HCT116 (cell line): ENCODE data around the gene SSH2. TPM values are rescaled to one million over a fixed set of nuclear protein-coding genes. Genes with fewer than 3 reads are reported as not detected.

Experiments
- ATAC-seq: fragments of 200-7000 bp; cut with Tn5 transposase; 2 replicates; pipeline ENCODE4 v1.9.1; 2020; ENCODE audit warnings: mild to moderate bottlenecking, moderate library complexity
- BruUV-seq: library from RNA; stranded (reverse); fragments of 400-500 nt; replicated peaks from 2 replicates; lab custom pipeline; 2021; lab: Mats Ljungman, UMichigan
- CTCF ChIA-PET: fragments of 300-600 bp; sonication (Branson Sonifier 250); formaldehyde crosslinking; loops from one replicate; lab custom pipeline; 2021; ENCODE audit warnings: antibody characterized with exemption; lab: Charles Lee
- POLR2A ChIA-PET: fragments of 300-600, 350-600 bp; sonication (Branson Sonifier 250); formaldehyde crosslinking; loops from one replicate; lab custom pipeline; 2021; ENCODE audit warnings: antibody characterized with exemption; lab: Charles Lee
- RAD21 ChIA-PET, 2 experiments: fragments of 300-600 bp; sonication (Branson Sonifier 250); formaldehyde crosslinking; loops; one replicate each; lab custom pipeline; 2023; ENCODE audit warnings: low total read pairs in 2 of 2; ENCODE audit not compliant: uncharacterized antibody in 2 of 2, unreplicated experiment in 2 of 2, low non-redundant PET in 1 of 2; lab: Charles Lee
- DNase-seq: peaks from one replicate; pipeline ENCODE4 v3.0.0-alpha.2; 2010; ENCODE audit warnings: low read depth, low spot score
- H2AFZ ChIP-seq: fragments of 200-600 bp; shearing (Covaris generic), sonication (generic); 2 replicates; pipeline ENCODE4 v1.6.1; 2017; ENCODE audit warnings: low read depth, mixed run types, mixed read lengths, antibody characterized with exemption, low read length; ENCODE audit not compliant: poor library complexity, severe bottlenecking
- H3K27ac ChIP-seq: 2 replicates; pipeline ENCODE4 v1.5.1; 2012; ENCODE audit warnings: low read depth, low read length
- H3K27me3 ChIP-seq: fragments of 200-600 bp; sonication (generic); 2 replicates; pipeline ENCODE4 v1.6.1; 2016; ENCODE audit warnings: mixed run types, low read length, mixed read lengths; ENCODE audit not compliant: insufficient read depth
- H3K36me3 ChIP-seq, 2 experiments: fragments of 200-500 bp in 1 of 2; fragments of 200-600 bp in 1 of 2; sonication (Bioruptor generic) in 1 of 2; sonication (generic) in 1 of 2; 2 replicates each; pipeline versions ENCODE4 v1.5.1 to v1.6.1; 2014 to 2016; ENCODE audit warnings: low read length in 2 of 2, inconsistent platforms in 1 of 2, mixed read lengths in 1 of 2, mixed run types in 1 of 2; ENCODE audit not compliant: insufficient read depth in 2 of 2, control insufficient read depth in 1 of 2
- H3K4me1 ChIP-seq, 2 experiments: fragments of 200-600 bp in 1 of 2; sonication (generic) in 1 of 2; 2 replicates each; pipeline versions ENCODE4 v1.5.1 to v1.6.1; 2012 to 2017; ENCODE audit warnings: low read length in 2 of 2, inconsistent platforms in 1 of 2, mild to moderate bottlenecking in 1 of 2, mixed read lengths in 1 of 2, mixed run types in 1 of 2, moderate library complexity in 1 of 2; ENCODE audit not compliant: insufficient read depth in 2 of 2, control insufficient read depth in 1 of 2
- H3K4me2 ChIP-seq: fragments of 200-600 bp; sonication (generic); 2 replicates; pipeline ENCODE4 v1.6.1; 2017; ENCODE audit warnings: mixed run types, low read length, mixed read lengths
- H3K4me3 ChIP-seq, 2 experiments: fragments of 200-600 bp in 1 of 2; sonication (generic) in 1 of 2; replicated peaks in 1 of 2; 2 replicates each; pipeline ENCODE4 v1.5.1; 2011 to 2016; ENCODE audit warnings: low read length in 2 of 2, control low read depth in 1 of 2, low read depth in 1 of 2, mild to moderate bottlenecking in 1 of 2, mixed read lengths in 1 of 2, mixed run types in 1 of 2
- H3K79me2 ChIP-seq: fragments of 200-600 bp; sonication (generic); 2 replicates; pipeline ENCODE4 v1.6.1; 2017; ENCODE audit warnings: mild to moderate bottlenecking, mixed run types, low read length, moderate library complexity, mixed read lengths; ENCODE audit not compliant: insufficient read depth
- H3K9ac ChIP-seq: fragments of 200-600 bp; sonication (generic); 2 replicates; pipeline ENCODE4 v1.6.1; 2016; ENCODE audit warnings: low read length, mixed read lengths
- H3K9me2 ChIP-seq: fragments of 200-600 bp; sonication (generic), shearing (Covaris generic); 2 replicates; pipeline ENCODE4 v1.6.1; 2017; ENCODE audit warnings: mixed run types, mild to moderate bottlenecking, moderate library complexity; ENCODE audit not compliant: insufficient read depth
- H3K9me3 ChIP-seq, 2 experiments: fragments of 200-500 bp in 1 of 2; fragments of 200-600 bp in 1 of 2; sonication (Bioruptor generic) in 1 of 2; sonication (generic) in 1 of 2; 2 replicates each; pipeline ENCODE4 v1.6.1; 2014 to 2017; ENCODE audit warnings: low read length in 2 of 2, mixed read lengths in 2 of 2, inconsistent platforms in 1 of 2, low read depth in 1 of 2, mild to moderate bottlenecking in 1 of 2, mixed run types in 1 of 2, moderate library complexity in 1 of 2; ENCODE audit not compliant: control insufficient read depth in 1 of 2, insufficient read depth in 1 of 2
- H4K20me1 ChIP-seq: fragments of 200-600 bp; sonication (generic), shearing (Covaris generic); 2 replicates; pipeline ENCODE4 v1.6.1; 2017; ENCODE audit warnings: mixed run types, mild to moderate bottlenecking, moderate library complexity; ENCODE audit not compliant: insufficient read depth
- CEBPB ChIP-seq: IDR thresholded peaks from 2 replicates; pipeline ENCODE4 v1.6.1; 2012; ENCODE audit warnings: low read depth
- EZH2phosphoT487 ChIP-seq: fragments of 200-600 bp; IDR thresholded peaks from 2 replicates; pipeline ENCODE4 v1.6.1; 2018; ENCODE audit warnings: antibody characterized with exemption, borderline replicate concordance
- FOSL1 ChIP-seq: IDR thresholded peaks from 2 replicates; pipeline ENCODE4 v1.6.1; 2012; ENCODE audit warnings: low read depth
- JUND ChIP-seq: IDR thresholded peaks from 2 replicates; pipeline ENCODE4 v1.6.1; 2012
- POLR2A ChIP-seq: IDR thresholded peaks from 2 replicates; pipeline ENCODE4 v1.7.0; 2011; ENCODE audit warnings: borderline replicate concordance; ENCODE audit not compliant: insufficient read depth, insufficient read length; ENCODE audit errors: extremely low read depth
- RAD21 ChIP-seq: IDR thresholded peaks from 2 replicates; pipeline ENCODE4 v1.6.1; 2012; ENCODE audit warnings: low read depth, mild to moderate bottlenecking
- SIN3A ChIP-seq: IDR thresholded peaks from 2 replicates; pipeline ENCODE4 v1.6.1; 2012; ENCODE audit warnings: low read depth
- SRF ChIP-seq: IDR thresholded peaks from 2 replicates; pipeline ENCODE4 v1.6.1; 2012; ENCODE audit warnings: low read depth
- YY1 ChIP-seq: IDR thresholded peaks from 2 replicates; pipeline ENCODE4 v1.6.1; 2011; ENCODE audit warnings: low read length, low read depth, moderate library complexity, mild to moderate bottlenecking; ENCODE audit not compliant: insufficient replicate concordance; ENCODE audit errors: extremely low read depth
- ZFX ChIP-seq: fragments of 450-650 bp; IDR thresholded peaks from 2 replicates; pipeline ENCODE4 v1.6.1; 2017
- ZNF274 ChIP-seq: fragments of 200-500 bp; sonication (Bioruptor generic); IDR thresholded peaks from 2 replicates; pipeline ENCODE4 v1.6.1; 2014; ENCODE audit warnings: mild to moderate bottlenecking, low read depth, low read length, inconsistent platforms
- intact Hi-C: fragments of 100-400 bp; cut with micrococcal nuclease; formaldehyde crosslinking; loops from 2 replicates; pipeline ENCODE4 v1.10.0; 2022
- total RNA-seq: library from RNA; stranded (reverse); gene quantifications from one replicate; pipeline ENCODE4 v1.2.1, GENCODE V29; 2021; ENCODE audit not compliant: unreplicated experiment
- TF ChIP-seq, protein P1 (sequence below), 3 experiments: fragments of 200-600 bp in 1 of 3; sonication (generic) in 1 of 3; IDR thresholded peaks in 2 of 3; conservative IDR thresholded peaks in 1 of 3; 2 replicates each; pipeline ENCODE4 v1.5.1; 2012 to 2017; ENCODE audit warnings: low read depth in 2 of 3, low read length in 2 of 3, antibody characterized with exemption in 1 of 3, borderline replicate concordance in 1 of 3, control low read depth in 1 of 3, mild to moderate bottlenecking in 1 of 3, mixed read lengths in 1 of 3, mixed run types in 1 of 3, moderate library complexity in 1 of 3; ENCODE audit not compliant: insufficient read depth in 1 of 3
- TF ChIP-seq, protein P2 (sequence below): IDR thresholded peaks from 2 replicates; pipeline ENCODE4 v1.6.1; 2012
- TF ChIP-seq, protein P3 (sequence below): IDR thresholded peaks from 2 replicates; pipeline ENCODE4 v1.6.1; 2012
- TF ChIP-seq, protein P4 (sequence below): IDR thresholded peaks from 2 replicates; pipeline ENCODE4 v1.6.1; 2011; ENCODE audit warnings: mild to moderate bottlenecking, low read length, moderate library complexity; ENCODE audit not compliant: insufficient replicate concordance; ENCODE audit errors: extremely low read depth
- TF ChIP-seq, protein P5 (sequence below): IDR thresholded peaks from 2 replicates; pipeline ENCODE4 v1.6.1; 2012; ENCODE audit warnings: low read depth

Gene SSH2
- total RNA-seq, 1 experiment from 2014 or later: 17.0 TPM

DNA sequence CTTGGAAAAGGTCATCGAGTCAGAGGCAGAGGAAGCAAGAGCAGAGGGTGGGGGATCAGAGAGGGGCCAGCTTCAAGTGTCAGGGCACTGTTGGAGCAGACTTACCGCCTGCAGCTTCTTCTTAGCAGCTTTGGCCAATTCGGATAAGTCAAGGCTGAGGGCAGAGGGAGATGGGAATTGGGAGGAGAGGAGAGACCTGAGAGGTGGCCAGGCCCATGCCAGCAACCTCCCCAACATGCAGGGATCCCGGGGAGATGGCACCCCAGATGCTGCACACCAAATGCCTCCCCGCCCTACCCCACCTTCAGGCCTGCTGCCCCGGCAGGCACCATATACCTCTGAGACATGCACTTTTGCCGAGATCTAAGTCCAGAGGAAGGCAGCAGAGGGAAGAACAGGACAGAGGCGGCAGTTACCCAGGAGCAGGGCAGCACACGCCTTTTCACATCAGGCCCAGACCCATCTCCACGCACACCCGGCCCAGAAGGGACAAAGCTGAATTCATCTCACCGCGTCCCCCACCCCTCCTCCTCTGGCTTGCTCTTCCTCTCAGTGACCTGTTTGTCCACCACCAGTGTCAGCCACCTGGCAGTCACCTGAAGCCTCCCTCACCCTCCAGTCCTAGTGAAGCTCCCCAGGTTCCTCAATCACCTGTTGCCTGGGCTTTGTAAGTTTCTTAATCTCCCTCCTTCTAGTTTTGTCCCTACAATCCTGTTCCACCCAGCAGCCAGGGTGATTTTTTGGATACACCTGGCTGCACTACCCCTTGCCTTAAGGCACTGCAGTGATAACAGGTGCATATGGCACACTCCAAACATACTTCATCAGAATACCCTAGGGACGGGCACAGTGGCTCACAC is 351.2 kb downstream of the SSH2 start:
- Histone ChIP-seq H3K4me2 (no peak overlapping the region), H3K27ac (no peak overlapping the region), H2AFZ (no peak overlapping the region), H3K36me3 (peaks cover 9 to 10% of the 10 kb centered on the region in 2 experiments; a peak in 2 of 4 replicates), H3K4me1 (peaks cover 0 to 14% of the 10 kb centered on the region in 2 experiments; a peak in 2 of 4 replicates), H3K4me3 (no peak overlapping the region), H3K27me3 (no peaks in the 10 kb centered on the region), H3K79me2 (peaks cover 10% of the 10 kb centered on the region; the same call in 1 of the 2 replicates), H3K9me2 (no peaks in the 10 kb centered on the region), H3K9ac (no peak overlapping the region), H4K20me1 (no peaks in the 10 kb centered on the region), H3K9me3 (no peaks in the 10 kb centered on the region)
- ChIA-PET CTCF (interaction anchor here (1.0 to 6.0 kb wide), 4 partner anchors 13 to 209 kb away, joined by 3 to 38 read pairs (median 4); partner anchors contain the start of genes ABHD15 and ANKRD13B), RAD21 (no interaction called here), POLR2A (no interaction called here)
- BruUV-seq: no TSS peak
- no peak for TF ChIP-seq CEBPB
- TF ChIP-seq, protein P1, sequence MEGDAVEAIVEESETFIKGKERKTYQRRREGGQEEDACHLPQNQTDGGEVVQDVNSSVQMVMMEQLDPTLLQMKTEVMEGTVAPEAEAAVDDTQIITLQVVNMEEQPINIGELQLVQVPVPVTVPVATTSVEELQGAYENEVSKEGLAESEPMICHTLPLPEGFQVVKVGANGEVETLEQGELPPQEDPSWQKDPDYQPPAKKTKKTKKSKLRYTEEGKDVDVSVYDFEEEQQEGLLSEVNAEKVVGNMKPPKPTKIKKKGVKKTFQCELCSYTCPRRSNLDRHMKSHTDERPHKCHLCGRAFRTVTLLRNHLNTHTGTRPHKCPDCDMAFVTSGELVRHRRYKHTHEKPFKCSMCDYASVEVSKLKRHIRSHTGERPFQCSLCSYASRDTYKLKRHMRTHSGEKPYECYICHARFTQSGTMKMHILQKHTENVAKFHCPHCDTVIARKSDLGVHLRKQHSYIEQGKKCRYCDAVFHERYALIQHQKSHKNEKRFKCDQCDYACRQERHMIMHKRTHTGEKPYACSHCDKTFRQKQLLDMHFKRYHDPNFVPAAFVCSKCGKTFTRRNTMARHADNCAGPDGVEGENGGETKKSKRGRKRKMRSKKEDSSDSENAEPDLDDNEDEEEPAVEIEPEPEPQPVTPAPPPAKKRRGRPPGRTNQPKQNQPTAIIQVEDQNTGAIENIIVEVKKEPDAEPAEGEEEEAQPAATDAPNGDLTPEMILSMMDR (IDR thresholded peaks at IDR 0.05 in 2 of 3, conservative IDR thresholded peaks at IDR 0.05 in 1 of 3; ENCODE audit: borderline replicate concordance in 1 of 3, insufficient read depth in 1 of 3, low read depth in 2 of 3, low read length in 2 of 3): no peak
- no peak for TF ChIP-seq POLR2A
- no peak for TF ChIP-seq FOSL1
- TF ChIP-seq, protein P2, sequence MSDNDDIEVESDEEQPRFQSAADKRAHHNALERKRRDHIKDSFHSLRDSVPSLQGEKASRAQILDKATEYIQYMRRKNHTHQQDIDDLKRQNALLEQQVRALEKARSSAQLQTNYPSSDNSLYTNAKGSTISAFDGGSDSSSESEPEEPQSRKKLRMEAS: no peak
- TF ChIP-seq RAD21: no peak
- TF ChIP-seq, protein P3, sequence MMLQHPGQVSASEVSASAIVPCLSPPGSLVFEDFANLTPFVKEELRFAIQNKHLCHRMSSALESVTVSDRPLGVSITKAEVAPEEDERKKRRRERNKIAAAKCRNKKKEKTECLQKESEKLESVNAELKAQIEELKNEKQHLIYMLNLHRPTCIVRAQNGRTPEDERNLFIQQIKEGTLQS: no peak
- no peak for TF ChIP-seq ZFX
- no peak for TF ChIP-seq SRF
- TF ChIP-seq YY1: no peak
- no peak for TF ChIP-seq JUND
- no peak for TF ChIP-seq SIN3A
- TF ChIP-seq, protein P4, sequence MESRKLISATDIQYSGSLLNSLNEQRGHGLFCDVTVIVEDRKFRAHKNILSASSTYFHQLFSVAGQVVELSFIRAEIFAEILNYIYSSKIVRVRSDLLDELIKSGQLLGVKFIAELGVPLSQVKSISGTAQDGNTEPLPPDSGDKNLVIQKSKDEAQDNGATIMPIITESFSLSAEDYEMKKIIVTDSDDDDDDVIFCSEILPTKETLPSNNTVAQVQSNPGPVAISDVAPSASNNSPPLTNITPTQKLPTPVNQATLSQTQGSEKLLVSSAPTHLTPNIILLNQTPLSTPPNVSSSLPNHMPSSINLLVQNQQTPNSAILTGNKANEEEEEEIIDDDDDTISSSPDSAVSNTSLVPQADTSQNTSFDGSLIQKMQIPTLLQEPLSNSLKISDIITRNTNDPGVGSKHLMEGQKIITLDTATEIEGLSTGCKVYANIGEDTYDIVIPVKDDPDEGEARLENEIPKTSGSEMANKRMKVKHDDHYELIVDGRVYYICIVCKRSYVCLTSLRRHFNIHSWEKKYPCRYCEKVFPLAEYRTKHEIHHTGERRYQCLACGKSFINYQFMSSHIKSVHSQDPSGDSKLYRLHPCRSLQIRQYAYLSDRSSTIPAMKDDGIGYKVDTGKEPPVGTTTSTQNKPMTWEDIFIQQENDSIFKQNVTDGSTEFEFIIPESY: no peak
- no peak for TF ChIP-seq ZNF274
- TF ChIP-seq, protein P5, sequence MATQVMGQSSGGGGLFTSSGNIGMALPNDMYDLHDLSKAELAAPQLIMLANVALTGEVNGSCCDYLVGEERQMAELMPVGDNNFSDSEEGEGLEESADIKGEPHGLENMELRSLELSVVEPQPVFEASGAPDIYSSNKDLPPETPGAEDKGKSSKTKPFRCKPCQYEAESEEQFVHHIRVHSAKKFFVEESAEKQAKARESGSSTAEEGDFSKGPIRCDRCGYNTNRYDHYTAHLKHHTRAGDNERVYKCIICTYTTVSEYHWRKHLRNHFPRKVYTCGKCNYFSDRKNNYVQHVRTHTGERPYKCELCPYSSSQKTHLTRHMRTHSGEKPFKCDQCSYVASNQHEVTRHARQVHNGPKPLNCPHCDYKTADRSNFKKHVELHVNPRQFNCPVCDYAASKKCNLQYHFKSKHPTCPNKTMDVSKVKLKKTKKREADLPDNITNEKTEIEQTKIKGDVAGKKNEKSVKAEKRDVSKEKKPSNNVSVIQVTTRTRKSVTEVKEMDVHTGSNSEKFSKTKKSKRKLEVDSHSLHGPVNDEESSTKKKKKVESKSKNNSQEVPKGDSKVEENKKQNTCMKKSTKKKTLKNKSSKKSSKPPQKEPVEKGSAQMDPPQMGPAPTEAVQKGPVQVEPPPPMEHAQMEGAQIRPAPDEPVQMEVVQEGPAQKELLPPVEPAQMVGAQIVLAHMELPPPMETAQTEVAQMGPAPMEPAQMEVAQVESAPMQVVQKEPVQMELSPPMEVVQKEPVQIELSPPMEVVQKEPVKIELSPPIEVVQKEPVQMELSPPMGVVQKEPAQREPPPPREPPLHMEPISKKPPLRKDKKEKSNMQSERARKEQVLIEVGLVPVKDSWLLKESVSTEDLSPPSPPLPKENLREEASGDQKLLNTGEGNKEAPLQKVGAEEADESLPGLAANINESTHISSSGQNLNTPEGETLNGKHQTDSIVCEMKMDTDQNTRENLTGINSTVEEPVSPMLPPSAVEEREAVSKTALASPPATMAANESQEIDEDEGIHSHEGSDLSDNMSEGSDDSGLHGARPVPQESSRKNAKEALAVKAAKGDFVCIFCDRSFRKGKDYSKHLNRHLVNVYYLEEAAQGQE: no peak
- TF ChIP-seq EZH2phosphoT487: no peak
- ATAC-seq (no peak), DNase-seq (no peak)
- intact Hi-C loops: no loop called here
